OCI-LY7 (cell line): ENCODE results near the gene PLCL1.
A peak's percentile ranks its signal among the peaks of the same experiment; 100 is the strongest.

Experiments
- CTCF ChIP-seq: fragments of 200-600 bp; sonication (generic); conservative IDR thresholded peaks from 2 replicates; pipeline ENCODE4 v1.5.1; 2014; ENCODE audit warnings: mild to moderate bottlenecking, antibody characterized with exemption, low read length, moderate library complexity, mixed read lengths
- EZH2phosphoT487 ChIP-seq: fragments of 200-600 bp; sonication (generic); IDR thresholded peaks from 2 replicates; pipeline ENCODE4 v1.6.1; 2018; ENCODE audit warnings: low read depth, borderline replicate concordance, mild to moderate bottlenecking, mixed run types, antibody characterized with exemption, low read length, moderate library complexity, mixed read lengths

GRCh38 chr2:197805715-197806633 is 1.6 kb downstream of the PLCL1 start:
- TF ChIP-seq CTCF (no peak), EZH2phosphoT487 (peak; percentile 86; the same call in 1 of the 2 replicates)
